ENCODE measurements around the gene DNAJC11.

The DNAJC11 gene

DNA sequence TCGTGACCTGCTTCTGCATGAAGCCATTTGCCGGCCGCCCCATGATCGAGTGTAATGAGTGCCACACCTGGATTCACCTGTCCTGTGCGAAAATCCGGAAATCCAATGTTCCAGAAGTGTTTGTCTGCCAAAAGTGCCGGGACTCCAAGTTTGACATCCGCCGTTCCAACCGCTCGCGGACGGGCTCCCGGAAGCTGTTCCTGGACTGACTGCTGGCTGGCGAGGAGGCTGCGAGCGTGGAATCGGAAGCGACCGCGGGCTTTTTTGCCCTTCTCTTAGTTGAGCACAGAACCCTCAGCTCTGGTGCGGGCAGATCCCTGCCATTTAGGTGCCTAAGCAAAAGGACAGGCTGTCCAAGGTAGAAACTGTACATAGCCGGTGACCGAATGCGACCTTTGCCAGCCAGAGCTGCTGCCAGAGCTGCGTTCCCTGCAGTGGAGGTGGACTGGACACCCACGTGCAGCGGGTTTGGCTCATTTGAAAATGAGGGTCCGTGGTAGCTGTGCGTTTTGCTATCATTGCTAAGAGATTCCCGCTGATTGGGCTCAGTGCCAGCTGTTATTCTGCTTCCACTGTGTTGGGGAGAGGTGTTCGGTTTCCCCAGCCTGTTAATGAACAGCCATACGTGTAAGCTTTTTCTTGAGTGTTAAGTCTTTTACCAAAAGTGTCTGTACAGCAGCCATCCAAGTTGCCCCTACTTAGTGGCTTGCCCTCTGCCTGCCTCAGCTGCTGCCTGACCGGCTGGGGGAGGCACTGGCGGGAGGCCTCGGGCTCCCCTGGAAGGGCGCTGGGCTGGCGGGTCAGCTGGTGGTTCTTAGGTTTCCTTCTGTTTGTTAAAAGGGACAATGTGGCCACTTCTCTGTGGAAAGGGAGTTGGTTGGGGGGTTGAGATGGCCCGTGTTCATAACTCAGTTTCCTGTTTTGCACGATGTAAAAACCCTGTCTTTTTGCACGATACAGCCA lies 79.9 kb downstream of the DNAJC11 start:
- no peak for DNase-seq
- Histone ChIP-seq H3K4me2 (ENCODE audit: insufficient read depth, low read length) (no peak overlapping the region), H3K27me3 (ENCODE audit: insufficient read depth, low read length, poor library complexity) (no peaks in the 10 kb centered on the region), H2AFZ (ENCODE audit: low read depth, low read length) (no peak overlapping the region), H3K27ac (ENCODE audit: low read length) (no peak overlapping the region), H3K9me3 (ENCODE audit: insufficient read depth, low read length, severe bottlenecking) (no peaks in the 10 kb centered on the region), H3K4me1 (ENCODE audit: insufficient read depth, low read length) (peaks cover 19% of the 10 kb centered on the region), H3K36me3 (ENCODE audit: insufficient read depth, low read length) (peaks cover 77% of the 10 kb centered on the region), H3K79me2 (ENCODE audit: insufficient read depth, low read length) (peaks cover 64% of the 10 kb centered on the region), H4K20me1 (ENCODE audit: insufficient read depth, low read length) (peaks cover 62% of the 10 kb centered on the region), H3K4me3 (ENCODE audit: low read depth in 1 of 2, low read length in 2 of 2) (no peak overlapping the region), H3K9ac (ENCODE audit: low read depth, low read length) (no peak overlapping the region)
- no peak for ATAC-seq (ENCODE audit: insufficient read depth, low read depth)
- TF ChIP-seq, protein P1, sequence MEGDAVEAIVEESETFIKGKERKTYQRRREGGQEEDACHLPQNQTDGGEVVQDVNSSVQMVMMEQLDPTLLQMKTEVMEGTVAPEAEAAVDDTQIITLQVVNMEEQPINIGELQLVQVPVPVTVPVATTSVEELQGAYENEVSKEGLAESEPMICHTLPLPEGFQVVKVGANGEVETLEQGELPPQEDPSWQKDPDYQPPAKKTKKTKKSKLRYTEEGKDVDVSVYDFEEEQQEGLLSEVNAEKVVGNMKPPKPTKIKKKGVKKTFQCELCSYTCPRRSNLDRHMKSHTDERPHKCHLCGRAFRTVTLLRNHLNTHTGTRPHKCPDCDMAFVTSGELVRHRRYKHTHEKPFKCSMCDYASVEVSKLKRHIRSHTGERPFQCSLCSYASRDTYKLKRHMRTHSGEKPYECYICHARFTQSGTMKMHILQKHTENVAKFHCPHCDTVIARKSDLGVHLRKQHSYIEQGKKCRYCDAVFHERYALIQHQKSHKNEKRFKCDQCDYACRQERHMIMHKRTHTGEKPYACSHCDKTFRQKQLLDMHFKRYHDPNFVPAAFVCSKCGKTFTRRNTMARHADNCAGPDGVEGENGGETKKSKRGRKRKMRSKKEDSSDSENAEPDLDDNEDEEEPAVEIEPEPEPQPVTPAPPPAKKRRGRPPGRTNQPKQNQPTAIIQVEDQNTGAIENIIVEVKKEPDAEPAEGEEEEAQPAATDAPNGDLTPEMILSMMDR (IDR thresholded peaks at IDR 0.05; ENCODE audit: borderline replicate concordance, extremely low read depth, low read length, poor library complexity, severe bottlenecking) = no peak
- no peak for TF ChIP-seq EZH2 (IDR thresholded peaks at IDR 0.05; ENCODE audit: borderline replicate concordance, low read depth, low read length, severe bottlenecking)

DNA sequence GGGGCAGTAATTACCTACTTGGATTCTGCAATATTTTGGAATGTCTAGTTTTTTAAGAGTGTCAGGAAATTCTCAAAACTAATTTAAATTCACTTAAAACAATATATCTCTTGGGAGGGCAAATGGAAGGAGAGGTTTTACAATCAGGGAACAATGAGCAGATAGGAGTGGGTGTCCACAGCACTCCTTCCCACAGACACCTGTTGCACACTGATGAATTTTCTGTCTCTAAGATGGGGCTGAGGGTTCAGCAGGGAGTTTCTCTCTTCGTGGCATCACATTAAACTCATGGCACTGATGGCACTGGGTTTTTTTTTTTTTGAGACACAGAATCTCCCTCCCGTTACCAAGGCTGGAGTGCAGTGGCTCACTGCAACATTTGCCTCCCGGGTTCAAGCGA lies 82.6 kb downstream of the DNAJC11 start:
- H3K4me2 ChIP-seq (ENCODE audit: insufficient read depth, low read length) = no peak overlapping the region
- peaks cover 66% of the 10 kb centered on the region for H3K79me2 ChIP-seq (ENCODE audit: insufficient read depth, low read length)
- H3K9me3 ChIP-seq (ENCODE audit: insufficient read depth, low read length, severe bottlenecking) = no peaks in the 10 kb centered on the region
- H2AFZ ChIP-seq (ENCODE audit: low read depth, low read length) = no peak overlapping the region
- peaks cover 69% of the 10 kb centered on the region for H4K20me1 ChIP-seq (ENCODE audit: insufficient read depth, low read length)
- DNase-seq = no peak
- ATAC-seq (ENCODE audit: insufficient read depth, low read depth) = no peak
- peaks cover 74% of the 10 kb centered on the region for H3K36me3 ChIP-seq (ENCODE audit: insufficient read depth, low read length)
- TF ChIP-seq EZH2 (IDR thresholded peaks at IDR 0.05; ENCODE audit: borderline replicate concordance, low read depth, low read length, severe bottlenecking) = no peak
- TF ChIP-seq, protein P1 (IDR thresholded peaks at IDR 0.05; ENCODE audit: borderline replicate concordance, extremely low read depth, low read length, poor library complexity, severe bottlenecking) = no peak
- no peak overlapping the region for H3K9ac ChIP-seq (ENCODE audit: low read depth, low read length)
- no peaks in the 10 kb centered on the region for H3K27me3 ChIP-seq (ENCODE audit: insufficient read depth, low read length, poor library complexity)
- no peak overlapping the region for H3K4me3 ChIP-seq (ENCODE audit: low read depth in 1 of 2, low read length in 2 of 2)
- peaks cover 16% of the 10 kb centered on the region for H3K4me1 ChIP-seq (ENCODE audit: insufficient read depth, low read length)
- H3K27ac ChIP-seq (ENCODE audit: low read length) = no peak overlapping the region

DNA sequence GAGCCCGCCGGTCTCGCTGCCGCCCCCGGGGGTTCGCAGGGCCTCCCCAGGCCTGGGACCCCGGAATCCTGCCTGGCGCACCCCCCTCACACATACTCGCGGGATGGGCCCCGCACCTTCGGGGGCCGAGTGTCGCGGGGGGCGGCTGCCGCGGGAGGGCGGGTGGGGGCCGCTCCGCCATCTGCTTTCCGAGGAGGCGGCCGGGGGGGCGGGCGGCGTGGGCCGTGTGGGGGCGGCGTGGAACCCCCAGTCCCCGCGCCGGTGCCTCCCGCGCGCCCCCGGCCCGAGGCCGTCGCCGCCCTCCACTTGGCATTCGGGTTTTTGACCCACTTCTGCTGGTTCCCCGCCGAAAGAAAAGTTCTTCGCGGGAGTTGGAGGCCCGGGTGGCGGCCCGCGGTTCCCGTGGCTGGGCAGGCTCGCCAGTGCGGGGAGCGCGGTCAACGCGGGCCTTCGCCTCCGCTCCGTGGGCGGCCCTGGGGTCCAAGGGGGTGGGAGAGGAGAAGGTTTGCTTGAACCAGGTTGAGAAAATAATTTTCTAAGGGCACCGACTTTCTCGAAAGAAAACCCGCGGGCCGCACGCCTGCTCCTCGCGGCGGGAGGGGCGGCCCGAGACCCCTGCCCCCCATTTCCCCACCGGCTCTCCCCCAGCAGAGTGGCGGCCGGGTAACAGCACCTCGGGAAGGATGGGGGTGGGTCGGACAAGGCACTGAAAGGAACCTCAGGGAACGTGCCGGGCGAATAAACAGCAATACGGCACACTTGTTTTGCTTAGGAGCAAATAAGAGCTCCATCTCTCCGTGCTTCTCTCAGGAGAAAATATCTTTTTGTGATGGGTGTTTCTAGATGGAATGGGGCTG lies 86.5 kb downstream of the DNAJC11 start:
- H3K27ac ChIP-seq (ENCODE audit: low read length) = no peak overlapping the region
- peaks cover 61% of the 10 kb centered on the region for H3K79me2 ChIP-seq (ENCODE audit: insufficient read depth, low read length)
- peak overlapping the region; percentile 42; the same call in 1 of the 2 replicates for H3K9ac ChIP-seq (ENCODE audit: low read depth, low read length)
- H3K4me1 ChIP-seq (ENCODE audit: insufficient read depth, low read length) = peaks cover 28% of the 10 kb centered on the region
- ATAC-seq (ENCODE audit: insufficient read depth, low read depth) (no peak), DNase-seq (no peak)
- no peaks in the 10 kb centered on the region for H3K9me3 ChIP-seq (ENCODE audit: insufficient read depth, low read length, severe bottlenecking)
- H3K36me3 ChIP-seq (ENCODE audit: insufficient read depth, low read length) = peaks cover 36% of the 10 kb centered on the region
- no peak overlapping the region for H2AFZ ChIP-seq (ENCODE audit: low read depth, low read length)
- H3K4me3 ChIP-seq (ENCODE audit: low read depth in 1 of 2, low read length in 2 of 2) = peak overlapping the region; percentile 78 to 88; a peak in 3 of 4 replicates
- peak overlapping the region; percentile 57 for H3K4me2 ChIP-seq (ENCODE audit: insufficient read depth, low read length)
- no peak for TF ChIP-seq EZH2 (IDR thresholded peaks at IDR 0.05; ENCODE audit: borderline replicate concordance, low read depth, low read length, severe bottlenecking)
- TF ChIP-seq, protein P1 (IDR thresholded peaks at IDR 0.05; ENCODE audit: borderline replicate concordance, extremely low read depth, low read length, poor library complexity, severe bottlenecking) = no peak
- no peaks in the 10 kb centered on the region for H3K27me3 ChIP-seq (ENCODE audit: insufficient read depth, low read length, poor library complexity)
- peaks cover 44% of the 10 kb centered on the region for H4K20me1 ChIP-seq (ENCODE audit: insufficient read depth, low read length)
